Measurements from ENCODE around the gene MCRIP2. TPM values are rescaled to one million over a fixed set of nuclear protein-coding genes. Genes with fewer than 3 reads are reported as not detected.
A peak's percentile ranks its signal among the peaks of the same experiment; 100 is the strongest.

Gene MCRIP2
- total RNA-seq, 2 donors from 2014 or later = 92.8 to 117 TPM

GRCh38 chr16:629185-629832, 12.3 kb upstream of the MCRIP2 start:
- peak; percentile 42 for DNase-seq
- intact Hi-C loops (cut with DNase I) = no loop called here
- ATAC-seq = peak in 1 of 2 donors; percentile 10

- DNase-seq = peak; percentile 62
- no peak for ATAC-seq
- intact Hi-C loops (cut with DNase I) = no loop called here
These were observed 11.8 kb upstream of the MCRIP2 start for GRCh38 chr16:629833-630248.

- intact Hi-C loops (cut with DNase I) = no loop called here
- DNase-seq = peak; percentile 31
- no peak for ATAC-seq
These were observed 11.3 kb upstream of the MCRIP2 start for GRCh38 chr16:630249-630814.

GRCh38 chr16:630815-631405, 10.7 kb upstream of the MCRIP2 start, which contains the start of gene WFIKKN1:
Gene WFIKKN1, plus strand, starts transcription at chr16:630985. Its CDS starts 269 bp downstream, at chr16:631254.
- peak; percentile 48 for DNase-seq
- intact Hi-C loops (cut with DNase I) = no loop called here
- ATAC-seq = peak in 1 of 2 donors; percentile 7

GRCh38 chr16:631808-632358, 9.7 kb upstream of the MCRIP2 start:
- intact Hi-C loops (cut with DNase I) = no loop called here
- ATAC-seq (no peak), DNase-seq (no peak)

- ATAC-seq = no peak
- no peak for DNase-seq
- intact Hi-C loops (cut with DNase I) = no loop called here
These were observed 8.9 kb upstream of the MCRIP2 start for GRCh38 chr16:632486-633335.

GRCh38 chr16:633336-634050, 8.1 kb upstream of the MCRIP2 start:
- DNase-seq = no peak
- ATAC-seq = no peak
- intact Hi-C loops (cut with DNase I) = no loop called here

- DNase-seq (no peak), ATAC-seq (no peak)
- intact Hi-C loops (cut with DNase I) = no loop called here
These were observed 7.5 kb upstream of the MCRIP2 start for GRCh38 chr16:634051-634670.

GRCh38 chr16:634996-635395, 6.6 kb upstream of the MCRIP2 start:
- intact Hi-C loops (cut with DNase I) = loop anchor here in 1 of 2 donors (5.0 kb wide), 1 partner anchor 43 kb away; the partner anchor contains the start of gene RAB40C
- no peak for ATAC-seq
- no peak for DNase-seq

- intact Hi-C loops (cut with DNase I) = loop anchor here in 1 of 2 donors (5.0 kb wide), 1 partner anchor 43 kb away; the partner anchor contains the start of gene RAB40C
- ATAC-seq = no peak
These were observed 5.9 kb upstream of the MCRIP2 start for GRCh38 chr16:635573-636205.

GRCh38 chr16:636206-637080, 5.2 kb upstream of the MCRIP2 start, which contains the start of gene METTL26:
Gene METTL26, minus strand, starts transcription at chr16:636305. Its CDS starts 15 bp downstream, at chr16:636290.
- intact Hi-C loops (cut with DNase I) = loop anchor here in 1 of 2 donors (5.0 kb wide), 1 partner anchor 44 kb away; the partner anchor contains the start of gene RAB40C
- ATAC-seq (peak; percentile 89 to 90), DNase-seq (peak; percentile 98)

More at GRCh38 chr16:635573-636205, 5.9 kb upstream of the MCRIP2 start:
- DNase-seq = no peak

- DNase-seq (peak; percentile 93), ATAC-seq (peak; percentile 82 to 85)
- intact Hi-C loops (cut with DNase I) = loop anchor here in 1 of 2 donors (5.0 kb wide), 1 partner anchor 45 kb away; the partner anchor contains the start of gene RAB40C
These were observed 4.3 kb upstream of the MCRIP2 start for GRCh38 chr16:637081-638018.

GRCh38 chr16:638034-638543, 3.5 kb upstream of the MCRIP2 start:
- no peak for DNase-seq
- no peak for ATAC-seq
- intact Hi-C loops (cut with DNase I) = loop anchor here in 1 of 2 donors (5.0 kb wide), 1 partner anchor 46 kb away; the partner anchor contains the start of gene RAB40C

GRCh38 chr16:638836-639235, 2.8 kb upstream of the MCRIP2 start:
- intact Hi-C loops (cut with DNase I) = loop anchor here in 1 of 2 donors (5.0 kb wide), 1 partner anchor 47 kb away; the partner anchor contains the start of gene RAB40C
- ATAC-seq (no peak), DNase-seq (no peak)

GRCh38 chr16:640614-641013, 1.0 kb upstream of the MCRIP2 start:
- intact Hi-C loops (cut with DNase I) = no loop called here
- DNase-seq (no peak), ATAC-seq (no peak)

Data from left cardiac atrium (tissue), 4 donors.